C4-2B (cell line): ENCODE measurements around the gene PCNA.

Experiments
- H3K27ac ChIP-seq: fragments of 450-650 bp; 2 replicates; pipeline ENCODE4 v1.5.1; 2017
- CTCF ChIP-seq: fragments of 450-650 bp; conservative IDR thresholded peaks from 2 replicates; pipeline ENCODE4 v1.5.1; 2017; ENCODE audit warnings: mild to moderate bottlenecking
- ZFX ChIP-seq: fragments of 450-650 bp; IDR thresholded peaks from 2 replicates; pipeline ENCODE4 v1.6.1; 2017

PCNA gene

GRCh38 chr20:5156675-5157448, 37.1 kb upstream of the PCNA start:
- H3K27ac ChIP-seq: no peak overlapping the region
- no peak for TF ChIP-seq ZFX
- no peak for TF ChIP-seq CTCF

GRCh38 chr20:5155404-5155803, 35.6 kb upstream of the PCNA start:
- H3K27ac ChIP-seq: no peak overlapping the region
- TF ChIP-seq CTCF (no peak), ZFX (no peak)

GRCh38 chr20:5154543-5154925, 34.8 kb upstream of the PCNA start:
- H3K27ac ChIP-seq: no peak overlapping the region

GRCh38 chr20:5153612-5154542, 34.1 kb upstream of the PCNA start:
- no peak for TF ChIP-seq CTCF
- TF ChIP-seq ZFX: no peak
- no peak overlapping the region for H3K27ac ChIP-seq

More at GRCh38 chr20:5154543-5154925, 34.8 kb upstream of the PCNA start:
- TF ChIP-seq ZFX (no peak), CTCF (no peak)

GRCh38 chr20:5153152-5153467, 33.4 kb upstream of the PCNA start:
- TF ChIP-seq CTCF: no peak
- TF ChIP-seq ZFX: no peak
- H3K27ac ChIP-seq: no peak overlapping the region

- no peak overlapping the region for H3K27ac ChIP-seq
- no peak for TF ChIP-seq ZFX
- TF ChIP-seq CTCF: no peak
Observed at GRCh38 chr20:5150226-5151076, 30.7 kb upstream of the PCNA start.
